ENCODE results near the gene TMEM184B.

Gene TMEM184B

DNA sequence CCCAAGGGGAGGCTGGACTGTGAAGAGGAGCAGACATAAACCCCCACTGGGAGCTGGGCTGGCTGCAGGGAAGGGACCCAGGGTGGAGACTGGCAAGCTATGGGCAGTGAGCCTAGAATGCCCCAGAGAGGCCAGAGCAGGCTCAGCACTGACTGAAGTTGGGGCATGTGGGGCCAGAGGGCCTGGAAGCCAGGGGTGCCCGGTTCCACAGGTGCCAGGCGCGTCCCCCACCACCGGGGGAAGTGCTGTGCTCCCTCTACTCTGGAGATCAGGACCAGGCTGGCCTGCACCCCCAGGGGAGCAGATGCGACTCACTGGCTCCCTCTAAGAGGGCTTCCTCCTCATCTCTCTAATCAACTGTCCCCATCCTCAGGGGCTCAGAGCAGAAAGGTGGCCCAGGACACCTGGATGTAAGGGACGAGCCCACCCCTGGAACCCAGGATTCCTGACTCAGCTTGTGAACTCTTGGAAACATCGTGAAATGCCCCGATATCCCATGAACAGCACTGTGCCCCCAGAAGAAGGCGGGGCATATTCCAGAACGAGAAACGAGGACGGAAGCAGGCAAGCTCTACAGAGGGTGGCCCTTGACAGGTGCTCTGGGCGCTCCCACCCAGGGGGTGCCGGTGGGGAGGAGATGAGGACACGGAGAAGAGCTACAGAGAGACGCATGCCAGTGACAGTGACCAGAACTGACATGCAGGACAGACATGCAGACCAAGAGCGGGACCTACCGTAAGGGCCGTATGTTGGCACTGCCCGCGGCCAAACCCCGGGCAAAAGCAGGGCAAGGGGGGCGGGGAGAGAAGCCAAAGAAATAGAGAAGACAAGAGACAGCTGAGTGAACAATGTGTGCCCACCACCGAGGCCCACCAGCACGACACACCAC is 50.7 kb downstream of the TMEM184B start:
- H3K27ac ChIP-seq (ENCODE audit: low read length) = no peak overlapping the region
- DNase-seq (ENCODE audit: low read depth, low spot score) = no peak
- H3K4me1 ChIP-seq (ENCODE audit: control insufficient read depth, insufficient read depth, low read length) = peaks cover 6% of the 10 kb centered on the region
- H3K9me3 ChIP-seq (ENCODE audit: control insufficient read depth, insufficient read depth, low read length) = no peaks in the 10 kb centered on the region
- H3K4me3 ChIP-seq (ENCODE audit: low read length) = no peak overlapping the region
- no peaks in the 10 kb centered on the region for H3K27me3 ChIP-seq (ENCODE audit: control insufficient read depth, insufficient read depth, low read length)
- H3K36me3 ChIP-seq (ENCODE audit: control insufficient read depth, insufficient read depth, low read length) = peaks cover 22% of the 10 kb centered on the region
- WGBS (ENCODE audit: insufficient coverage, insufficient read length) = no CpG with 5 or more reads among the region's 25 CpGs

DNA sequence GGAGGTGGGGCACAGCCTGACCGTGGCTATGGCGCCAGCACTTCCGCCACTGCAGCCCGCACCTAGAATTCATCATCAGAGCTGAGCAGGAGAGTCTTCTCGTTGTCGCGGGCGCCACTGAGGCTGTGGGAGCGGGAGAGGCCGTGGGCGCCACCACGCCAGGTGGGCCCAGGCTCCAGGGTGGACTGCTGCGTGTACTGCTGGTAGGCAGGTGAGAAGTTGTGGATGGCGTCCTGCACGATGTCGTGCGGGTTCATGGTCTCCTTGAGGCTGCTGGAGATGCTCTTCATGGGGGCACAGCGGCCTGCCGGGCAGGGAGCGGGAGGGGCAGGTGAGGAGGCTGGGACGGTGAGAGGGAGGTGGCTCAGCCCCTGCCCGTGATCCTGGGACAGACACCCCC is 51.4 kb downstream of the TMEM184B start:
- H3K9me3 ChIP-seq (ENCODE audit: control insufficient read depth, insufficient read depth, low read length) = no peaks in the 10 kb centered on the region
- H3K27me3 ChIP-seq (ENCODE audit: control insufficient read depth, insufficient read depth, low read length) = no peaks in the 10 kb centered on the region
- H3K36me3 ChIP-seq (ENCODE audit: control insufficient read depth, insufficient read depth, low read length) = peaks cover 22% of the 10 kb centered on the region
- H3K4me1 ChIP-seq (ENCODE audit: control insufficient read depth, insufficient read depth, low read length) = peaks cover 6% of the 10 kb centered on the region
- WGBS (ENCODE audit: insufficient coverage, insufficient read length) = no CpG with 5 or more reads among the region's 22 CpGs
- DNase-seq (ENCODE audit: low read depth, low spot score) = no peak
- H3K27ac ChIP-seq (ENCODE audit: low read length) = no peak overlapping the region
- no peak overlapping the region for H3K4me3 ChIP-seq (ENCODE audit: low read length)

- no peaks in the 10 kb centered on the region for H3K9me3 ChIP-seq (ENCODE audit: control insufficient read depth, insufficient read depth, low read length)
- H3K27me3 ChIP-seq (ENCODE audit: control insufficient read depth, insufficient read depth, low read length) = no peaks in the 10 kb centered on the region
- H3K36me3 ChIP-seq (ENCODE audit: control insufficient read depth, insufficient read depth, low read length) = peaks cover 22% of the 10 kb centered on the region
- WGBS (ENCODE audit: insufficient coverage, insufficient read length) = no CpG with 5 or more reads among the region's 22 CpGs
- peaks cover 6% of the 10 kb centered on the region for H3K4me1 ChIP-seq (ENCODE audit: control insufficient read depth, insufficient read depth, low read length)
- no peak overlapping the region for H3K4me3 ChIP-seq (ENCODE audit: low read length)
- no peak overlapping the region for H3K27ac ChIP-seq (ENCODE audit: low read length)
- no peak for DNase-seq (ENCODE audit: low read depth, low spot score)
These were observed 52.0 kb downstream of the TMEM184B start for GRCh38 chr22:38220653-38221386.

GRCh38 chr22:38220163-38220562 is 52.6 kb downstream of the TMEM184B start:
- Histone ChIP-seq H3K36me3 (ENCODE audit: control insufficient read depth, insufficient read depth, low read length) (peaks cover 18% of the 10 kb centered on the region), H3K27me3 (ENCODE audit: control insufficient read depth, insufficient read depth, low read length) (no peaks in the 10 kb centered on the region), H3K27ac (ENCODE audit: low read length) (no peak overlapping the region), H3K4me1 (ENCODE audit: control insufficient read depth, insufficient read depth, low read length) (peaks cover 7% of the 10 kb centered on the region), H3K9me3 (ENCODE audit: control insufficient read depth, insufficient read depth, low read length) (no peaks in the 10 kb centered on the region), H3K4me3 (ENCODE audit: low read length) (no peak overlapping the region)
- WGBS (ENCODE audit: insufficient coverage, insufficient read length) = no CpG with 5 or more reads among the region's 8 CpGs
- no peak for DNase-seq (ENCODE audit: low read depth, low spot score)

- no peak for DNase-seq (ENCODE audit: low read depth, low spot score)
- WGBS (ENCODE audit: insufficient coverage, insufficient read length) = no CpG with 5 or more reads among the region's 10 CpGs
- no peaks in the 10 kb centered on the region for H3K9me3 ChIP-seq (ENCODE audit: control insufficient read depth, insufficient read depth, low read length)
- H3K27ac ChIP-seq (ENCODE audit: low read length) = no peak overlapping the region
- H3K4me1 ChIP-seq (ENCODE audit: control insufficient read depth, insufficient read depth, low read length) = peaks cover 7% of the 10 kb centered on the region
- H3K4me3 ChIP-seq (ENCODE audit: low read length) = no peak overlapping the region
- peaks cover 13% of the 10 kb centered on the region for H3K36me3 ChIP-seq (ENCODE audit: control insufficient read depth, insufficient read depth, low read length)
- no peaks in the 10 kb centered on the region for H3K27me3 ChIP-seq (ENCODE audit: control insufficient read depth, insufficient read depth, low read length)
These were observed 53.2 kb downstream of the TMEM184B start for GRCh38 chr22:38219632-38220031.

GRCh38 chr22:38218661-38219622 is 53.9 kb downstream of the TMEM184B start:
- Histone ChIP-seq H3K9me3 (ENCODE audit: control insufficient read depth, insufficient read depth, low read length) (no peaks in the 10 kb centered on the region), H3K4me3 (ENCODE audit: low read length) (no peak overlapping the region), H3K4me1 (ENCODE audit: control insufficient read depth, insufficient read depth, low read length) (peaks cover 11% of the 10 kb centered on the region), H3K36me3 (ENCODE audit: control insufficient read depth, insufficient read depth, low read length) (peaks cover 10% of the 10 kb centered on the region), H3K27me3 (ENCODE audit: control insufficient read depth, insufficient read depth, low read length) (0 out of 2 replicates have a peak, but pooled peaks cover under 1% of the 10 kb centered on the region), H3K27ac (ENCODE audit: low read length) (no peak overlapping the region)
- no CpG with 5 or more reads among the region's 25 CpGs for WGBS (ENCODE audit: insufficient coverage, insufficient read length)
- DNase-seq (ENCODE audit: low read depth, low spot score) = no peak

- Histone ChIP-seq H3K9me3 (ENCODE audit: control insufficient read depth, insufficient read depth, low read length) (no peaks in the 10 kb centered on the region), H3K4me1 (ENCODE audit: control insufficient read depth, insufficient read depth, low read length) (peaks cover 12% of the 10 kb centered on the region), H3K27me3 (ENCODE audit: control insufficient read depth, insufficient read depth, low read length) (peaks cover 5% of the 10 kb centered on the region), H3K4me3 (ENCODE audit: low read length) (no peak overlapping the region), H3K27ac (ENCODE audit: low read length) (no peak overlapping the region), H3K36me3 (ENCODE audit: control insufficient read depth, insufficient read depth, low read length) (no peaks in the 10 kb centered on the region)
- WGBS (ENCODE audit: insufficient coverage, insufficient read length) = no CpG with 5 or more reads among the region's 11 CpGs
- no peak for DNase-seq (ENCODE audit: low read depth, low spot score)
These were observed 57.4 kb downstream of the TMEM184B start for GRCh38 chr22:38215156-38216038.

DNA sequence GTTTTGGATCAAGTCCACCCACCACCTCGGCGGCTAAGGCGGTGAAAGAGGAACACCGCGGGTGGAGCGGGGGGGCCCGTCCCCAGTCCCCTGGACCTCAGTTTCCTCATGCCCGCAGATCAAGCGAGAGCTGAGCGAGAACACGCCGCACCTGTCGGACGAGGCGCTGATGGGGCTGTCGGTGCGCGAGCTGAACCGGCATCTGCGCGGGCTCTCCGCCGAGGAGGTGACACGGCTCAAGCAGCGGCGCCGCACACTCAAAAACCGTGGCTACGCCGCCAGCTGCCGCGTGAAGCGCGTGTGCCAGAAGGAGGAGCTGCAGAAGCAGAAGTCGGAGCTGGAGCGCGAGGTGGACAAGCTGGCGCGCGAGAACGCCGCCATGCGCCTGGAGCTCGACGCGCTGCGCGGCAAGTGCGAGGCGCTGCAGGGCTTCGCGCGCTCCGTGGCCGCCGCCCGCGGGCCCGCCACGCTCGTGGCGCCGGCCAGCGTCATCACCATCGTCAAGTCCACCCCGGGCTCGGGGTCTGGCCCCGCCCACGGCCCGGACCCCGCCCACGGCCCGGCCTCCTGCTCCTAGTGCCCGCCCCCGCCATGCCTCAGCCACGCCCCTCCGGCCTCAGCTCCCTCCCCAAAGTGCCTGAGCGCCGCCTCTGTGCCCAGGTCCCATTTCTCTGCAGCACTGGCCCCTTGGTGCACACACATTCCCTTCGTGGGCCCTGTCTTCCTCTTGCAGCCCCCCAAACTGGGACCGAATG is 58.3 kb downstream of the TMEM184B start:
- WGBS (ENCODE audit: insufficient coverage, insufficient read length) = no CpG with 5 or more reads among the region's 81 CpGs
- no peaks in the 10 kb centered on the region for H3K9me3 ChIP-seq (ENCODE audit: control insufficient read depth, insufficient read depth, low read length)
- no peaks in the 10 kb centered on the region for H3K36me3 ChIP-seq (ENCODE audit: control insufficient read depth, insufficient read depth, low read length)
- peaks cover 5% of the 10 kb centered on the region for H3K27me3 ChIP-seq (ENCODE audit: control insufficient read depth, insufficient read depth, low read length)
- H3K4me3 ChIP-seq (ENCODE audit: low read length) = peak overlapping the region; percentile 68
- DNase-seq (ENCODE audit: low read depth, low spot score) = no peak
- no peak overlapping the region for H3K27ac ChIP-seq (ENCODE audit: low read length)
- H3K4me1 ChIP-seq (ENCODE audit: control insufficient read depth, insufficient read depth, low read length) = peaks cover 12% of the 10 kb centered on the region

DNA sequence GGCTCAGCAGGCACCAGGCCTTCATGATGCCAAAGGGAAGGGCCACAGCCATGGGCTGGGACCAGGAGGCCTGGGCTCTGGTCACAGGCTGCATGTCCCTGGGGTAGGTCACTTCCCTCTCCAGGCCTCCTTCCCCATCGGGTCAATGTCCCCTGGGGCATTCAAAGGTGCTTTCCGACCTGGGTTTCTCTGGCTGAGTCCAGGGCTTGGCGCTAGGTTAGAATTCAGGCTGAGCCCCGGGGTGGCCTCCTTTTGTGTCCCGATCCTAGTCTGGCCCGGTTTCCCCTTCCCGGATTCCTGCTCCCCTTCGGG is 58.9 kb downstream of the TMEM184B start:
- WGBS (ENCODE audit: insufficient coverage, insufficient read length) = no CpG with 5 or more reads among the region's 8 CpGs
- Histone ChIP-seq H3K36me3 (ENCODE audit: control insufficient read depth, insufficient read depth, low read length) (no peaks in the 10 kb centered on the region), H3K4me1 (ENCODE audit: control insufficient read depth, insufficient read depth, low read length) (peaks cover 10% of the 10 kb centered on the region), H3K4me3 (ENCODE audit: low read length) (no peak overlapping the region), H3K27ac (ENCODE audit: low read length) (no peak overlapping the region), H3K9me3 (ENCODE audit: control insufficient read depth, insufficient read depth, low read length) (no peaks in the 10 kb centered on the region), H3K27me3 (ENCODE audit: control insufficient read depth, insufficient read depth, low read length) (peaks cover 5% of the 10 kb centered on the region)
- DNase-seq (ENCODE audit: low read depth, low spot score) = no peak
